Renal cortex interstitium (tissue), 15 donors: ENCODE data around the gene AHCY. TPM values are rescaled to one million over a fixed set of nuclear protein-coding genes. Genes with fewer than 3 reads are reported as not detected.
A peak's percentile ranks its signal among the peaks of the same experiment; 100 is the strongest.
"Not testable (repeated sequence)": the region's sequence is repeated elsewhere in the genome, so short reads cannot be mapped to it uniquely, and the experiment has no call there.

Experiments used
- DNase-seq, 11 donors: peaks; one replicate each; pipeline ENCODE4 v3.0.0-alpha.2; 2013; ENCODE audit warnings: low read depth in 9 of 11, low spot score in 4 of 11; ENCODE audit errors: extremely low read depth in 1 of 11
- long read RNA-seq, 16 experiments: transcript quantifications; one replicate each; lab custom pipeline, GENCODE V29; 2026
- polyA plus RNA-seq, 3 donors: library from polyadenylated mRNA; unstranded; fragments of 120-200 nt; gene quantifications; one replicate each; pipeline ENCODE4 v1.2.1, GENCODE V29; 2013; ENCODE audit not compliant: insufficient read length in 3 of 3

The AHCY gene
- polyA plus RNA-seq, result 100 to 1,000 TPM; 188 to 205 (median 191) TPM
- long read RNA-seq, donor 1, transcript AHCY-201 (10 exons, 2,143 nt), result major isoform, 16 of 26 reads
- long read RNA-seq, donor 1, partial matches to known transcripts, result 10 of 26 reads
- long read RNA-seq, donor 1, other reads (novel, unspliced or antisense), result 0 of 26 reads
- long read RNA-seq, donor 2, transcript AHCY-201 (10 exons, 2,143 nt), result major isoform, 29 of 36 reads
- long read RNA-seq, donor 2, partial matches to known transcripts, result 7 of 36 reads
- long read RNA-seq, donor 2, other reads (novel, unspliced or antisense), result 0 of 36 reads
- long read RNA-seq, donor 3, transcript AHCY-201 (10 exons, 2,143 nt), result major isoform, 50 of 57 reads
- long read RNA-seq, donor 3, partial matches to known transcripts, result 7 of 57 reads
- long read RNA-seq, donor 3, other reads (novel, unspliced or antisense), result 0 of 57 reads
- long read RNA-seq, donor 4, transcript AHCY-201 (10 exons, 2,143 nt), result major isoform, 37 of 37 reads
- long read RNA-seq, donor 4, partial matches to known transcripts, result 0 of 37 reads
- long read RNA-seq, donor 4, other reads (novel, unspliced or antisense), result 0 of 37 reads
- long read RNA-seq, donor 5, transcript AHCY-201 (10 exons, 2,143 nt), result major isoform, 58 of 75 reads
- long read RNA-seq, donor 5, partial matches to known transcripts, result 17 of 75 reads
- long read RNA-seq, donor 5, other reads (novel, unspliced or antisense), result 0 of 75 reads
- long read RNA-seq, donor 6, transcript AHCY-201 (10 exons, 2,143 nt), result major isoform, 37 of 47 reads
- long read RNA-seq, donor 6, partial matches to known transcripts, result 10 of 47 reads
- long read RNA-seq, donor 6, other reads (novel, unspliced or antisense), result 0 of 47 reads
- long read RNA-seq, donor 7, transcript AHCY-201 (10 exons, 2,143 nt), result major isoform, 63 of 215 reads
- long read RNA-seq, donor 7, partial matches to known transcripts, result 152 of 215 reads
- long read RNA-seq, donor 7, other reads (novel, unspliced or antisense), result 0 of 215 reads
- long read RNA-seq, donor 8, transcript AHCY-201 (10 exons, 2,143 nt), result major isoform, 87 of 101 reads
- long read RNA-seq, donor 8, partial matches to known transcripts, result 13 of 101 reads
- long read RNA-seq, donor 8, other reads (novel, unspliced or antisense), result 0 of 101 reads
- long read RNA-seq, donor 9, transcript AHCY-201 (10 exons, 2,143 nt), result major isoform, 38 of 44 reads
- long read RNA-seq, donor 9, partial matches to known transcripts, result 6 of 44 reads
- long read RNA-seq, donor 9, other reads (novel, unspliced or antisense), result 0 of 44 reads
- long read RNA-seq, donor 10, transcript AHCY-201 (10 exons, 2,143 nt), result major isoform, 39 of 58 reads
- long read RNA-seq, donor 10, partial matches to known transcripts, result 19 of 58 reads
- long read RNA-seq, donor 10, other reads (novel, unspliced or antisense), result 0 of 58 reads
- long read RNA-seq, donor 11, transcript AHCY-201 (10 exons, 2,143 nt), result major isoform, 28 of 28 reads
- long read RNA-seq, donor 11, partial matches to known transcripts, result 0 of 28 reads
- long read RNA-seq, donor 11, other reads (novel, unspliced or antisense), result 0 of 28 reads
- long read RNA-seq, donor 12, transcript AHCY-201 (10 exons, 2,143 nt), result major isoform, 14 of 14 reads
- long read RNA-seq, donor 12, partial matches to known transcripts, result 0 of 14 reads
- long read RNA-seq, donor 12, other reads (novel, unspliced or antisense), result 0 of 14 reads
- long read RNA-seq, donor 13, transcript AHCY-201 (10 exons, 2,143 nt), result major isoform, 61 of 125 reads
- long read RNA-seq, donor 13, partial matches to known transcripts, result 63 of 125 reads
- long read RNA-seq, donor 13, other reads (novel, unspliced or antisense), result 0 of 125 reads
- long read RNA-seq, donor 14, transcript AHCY-201 (10 exons, 2,143 nt), result major isoform, 29 of 30 reads
- long read RNA-seq, donor 14, partial matches to known transcripts, result 0 of 30 reads
- long read RNA-seq, donor 14, other reads (novel, unspliced or antisense), result 0 of 30 reads
- long read RNA-seq, donor 15, transcript AHCY-201 (10 exons, 2,143 nt), result major isoform, 14 of 21 reads
- long read RNA-seq, donor 15, partial matches to known transcripts, result 6 of 21 reads
- long read RNA-seq, donor 15, other reads (novel, unspliced or antisense), result 0 of 21 reads
- long read RNA-seq, donor 16, transcript AHCY-201 (10 exons, 2,143 nt), result major isoform, 89 of 108 reads
- long read RNA-seq, donor 16, partial matches to known transcripts, result 19 of 108 reads
- long read RNA-seq, donor 16, other reads (novel, unspliced or antisense), result 0 of 108 reads

DNA sequence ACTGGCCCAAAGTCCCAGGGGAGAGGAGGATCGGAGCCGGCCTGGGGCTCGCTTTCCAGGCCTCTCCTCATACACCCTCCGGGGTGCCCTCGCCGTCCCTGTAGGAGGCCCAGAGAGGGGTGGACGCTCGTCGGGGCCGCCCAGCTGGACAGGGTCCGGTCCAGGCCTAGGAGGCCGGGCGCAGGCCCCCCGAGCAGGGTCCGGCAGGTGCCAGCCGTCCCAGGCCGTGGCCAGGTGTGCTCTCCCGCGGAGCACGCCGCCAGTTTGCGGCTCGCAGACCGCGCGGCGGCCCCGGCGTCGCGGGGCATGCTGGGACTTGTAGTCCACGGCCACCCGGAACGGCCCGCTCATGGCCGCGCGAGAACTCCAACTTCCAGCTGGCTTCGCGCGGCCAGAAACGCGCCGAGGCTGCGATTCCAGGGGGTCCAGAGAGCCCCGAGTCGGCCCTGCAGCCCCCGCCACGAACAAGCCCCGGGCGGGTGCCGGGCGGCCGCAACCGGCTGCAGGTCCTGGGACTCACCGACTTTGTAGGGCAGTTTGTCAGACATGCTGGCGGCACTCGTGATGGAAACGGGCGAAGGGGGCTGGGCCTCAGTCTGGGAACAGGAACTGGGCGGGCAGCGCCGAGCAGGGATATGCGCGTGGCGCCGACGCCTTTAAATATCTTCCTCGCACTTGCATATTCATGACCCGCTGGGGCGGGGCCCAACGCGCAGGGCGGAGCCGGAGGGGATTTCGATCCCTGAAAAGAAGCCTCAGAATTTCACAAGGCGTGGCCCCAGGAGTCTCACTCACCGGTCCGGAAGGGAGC, at the start of gene AHCY:
Gene AHCY, minus strand, starts transcription at position 633 of the 811 bp plus-strand sequence. Its CDS starts 85 bp downstream, at position 548.
- peak; percentile 88 to 94 (median 90) for DNase-seq

DNA sequence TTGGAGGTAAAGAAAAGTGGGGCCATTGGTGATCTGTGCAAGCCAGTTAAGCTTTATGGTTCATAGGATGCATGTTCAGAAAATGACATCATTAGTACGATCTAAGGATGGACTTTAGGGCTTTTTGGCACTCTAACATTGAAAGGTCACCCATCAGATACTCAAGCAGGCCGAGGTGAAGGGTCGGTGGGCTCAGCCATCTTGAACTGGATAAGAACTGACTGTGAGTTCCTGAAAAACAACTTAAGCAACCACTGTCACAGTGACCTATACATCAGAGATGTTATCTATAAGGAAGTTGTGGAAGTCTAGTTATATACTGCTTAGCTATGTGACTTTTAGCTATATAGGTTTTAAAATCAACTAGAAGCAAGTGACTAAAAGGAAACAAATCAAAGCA, 46.9 kb upstream of the AHCY start:
- DNase-seq, result no peak

DNA sequence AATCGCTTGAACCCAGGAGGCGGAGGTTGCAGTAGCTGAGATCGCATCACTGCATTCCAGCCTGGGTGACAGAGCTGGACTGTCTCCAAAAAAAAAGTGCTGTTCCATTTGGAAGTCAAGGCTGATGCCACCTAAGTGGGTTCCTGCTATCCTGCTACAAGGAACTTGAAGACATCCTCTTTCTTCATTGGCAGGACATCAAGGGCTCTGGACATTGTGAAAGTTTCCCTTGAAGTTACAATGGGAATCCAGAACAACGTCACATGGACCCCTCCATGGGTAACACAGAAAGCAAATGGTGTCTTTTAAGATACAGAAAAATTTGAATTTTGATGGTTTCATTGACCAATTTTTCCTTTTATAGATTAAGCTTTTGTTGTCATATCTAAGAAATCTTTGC, 44.4 kb upstream of the AHCY start:
- no peak for DNase-seq

DNA sequence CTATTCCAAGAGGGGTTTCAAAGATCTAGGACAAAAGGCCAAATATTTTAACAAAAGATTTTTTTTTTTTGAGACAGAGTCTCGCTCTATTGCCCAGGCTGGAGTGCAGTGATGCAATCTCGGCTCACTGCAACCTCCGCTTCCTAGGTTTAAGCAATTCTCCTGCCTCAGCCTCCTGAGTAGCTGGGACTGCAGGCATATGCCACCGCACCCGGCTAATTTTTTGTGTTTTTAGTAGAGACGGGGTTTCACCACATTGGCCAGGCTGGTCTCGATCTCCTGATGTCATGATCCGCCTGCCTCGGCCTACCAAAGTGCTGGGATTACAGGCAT, 43.3 kb upstream of the AHCY start:
- not testable (repeated sequence) for DNase-seq

DNA sequence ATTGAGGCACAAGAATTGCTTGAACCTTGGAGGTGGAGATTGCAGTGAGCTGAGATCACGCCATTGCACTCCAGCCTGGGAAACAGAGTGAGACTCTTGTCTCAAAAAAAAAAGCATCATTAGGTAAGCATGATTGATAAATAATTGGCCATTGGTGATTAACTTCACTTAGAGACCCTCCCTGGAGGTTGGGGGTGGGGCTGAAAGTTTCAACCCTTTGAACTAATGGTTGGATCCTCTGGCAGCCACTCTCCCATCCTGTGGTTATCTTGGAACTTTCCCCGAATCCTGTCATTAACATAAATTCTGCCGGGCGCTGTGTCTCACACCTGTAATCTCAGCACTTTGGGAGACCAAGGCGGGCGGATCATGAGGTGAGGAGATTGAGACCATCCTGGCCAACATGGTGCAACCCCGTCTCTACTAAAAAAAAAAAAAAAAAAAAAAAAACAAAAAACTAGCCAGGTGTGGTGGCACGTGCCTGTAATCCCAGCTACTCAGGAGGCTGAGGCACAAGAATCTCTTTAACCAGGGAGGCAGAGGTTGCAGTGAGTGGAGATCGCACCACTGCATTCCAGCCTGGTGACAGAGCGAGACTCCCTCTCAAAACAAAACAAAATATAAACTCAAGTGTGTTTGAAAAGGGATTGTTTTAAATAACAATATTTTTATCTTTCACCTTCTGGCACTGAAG, 42.8 kb upstream of the AHCY start:
- not testable (repeated sequence) for DNase-seq

DNA sequence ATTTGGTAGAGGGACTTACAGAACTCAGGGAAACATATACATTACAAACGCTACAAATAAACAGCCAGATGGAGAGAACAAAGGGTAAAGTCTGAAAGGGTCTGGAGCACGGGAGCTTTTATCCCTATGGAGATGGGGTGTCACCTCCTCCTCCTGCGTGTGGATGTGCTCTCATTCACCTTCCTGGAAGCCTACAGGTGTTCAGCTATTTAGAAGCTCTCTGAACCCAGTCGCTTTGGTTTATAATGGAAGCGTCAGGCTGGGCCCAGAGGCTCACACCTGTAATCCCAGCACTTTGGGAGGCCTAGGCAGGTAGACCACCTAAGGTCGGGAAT, 42.2 kb upstream of the AHCY start:
- no peak for DNase-seq

DNA sequence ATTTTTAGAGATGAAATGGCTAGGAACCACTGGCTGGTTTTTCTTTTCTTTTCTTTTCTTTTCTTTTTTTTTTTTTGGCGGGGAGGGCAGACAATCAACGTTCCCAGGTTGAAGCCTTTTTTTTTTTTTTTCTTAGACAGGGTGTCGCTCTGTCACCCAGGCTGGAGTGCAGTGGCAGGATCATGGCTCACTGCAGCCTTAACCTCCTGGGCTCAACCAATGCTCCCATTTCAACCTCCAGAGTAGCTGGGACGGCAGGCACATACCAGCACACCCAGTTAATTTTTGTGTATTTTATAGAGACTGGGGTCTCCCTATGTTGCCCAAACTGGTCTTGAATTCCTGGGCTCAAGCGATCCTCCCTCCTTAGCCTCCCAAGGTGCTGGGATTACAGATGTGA, 41.1 kb upstream of the AHCY start:
- DNase-seq, result no peak

DNA sequence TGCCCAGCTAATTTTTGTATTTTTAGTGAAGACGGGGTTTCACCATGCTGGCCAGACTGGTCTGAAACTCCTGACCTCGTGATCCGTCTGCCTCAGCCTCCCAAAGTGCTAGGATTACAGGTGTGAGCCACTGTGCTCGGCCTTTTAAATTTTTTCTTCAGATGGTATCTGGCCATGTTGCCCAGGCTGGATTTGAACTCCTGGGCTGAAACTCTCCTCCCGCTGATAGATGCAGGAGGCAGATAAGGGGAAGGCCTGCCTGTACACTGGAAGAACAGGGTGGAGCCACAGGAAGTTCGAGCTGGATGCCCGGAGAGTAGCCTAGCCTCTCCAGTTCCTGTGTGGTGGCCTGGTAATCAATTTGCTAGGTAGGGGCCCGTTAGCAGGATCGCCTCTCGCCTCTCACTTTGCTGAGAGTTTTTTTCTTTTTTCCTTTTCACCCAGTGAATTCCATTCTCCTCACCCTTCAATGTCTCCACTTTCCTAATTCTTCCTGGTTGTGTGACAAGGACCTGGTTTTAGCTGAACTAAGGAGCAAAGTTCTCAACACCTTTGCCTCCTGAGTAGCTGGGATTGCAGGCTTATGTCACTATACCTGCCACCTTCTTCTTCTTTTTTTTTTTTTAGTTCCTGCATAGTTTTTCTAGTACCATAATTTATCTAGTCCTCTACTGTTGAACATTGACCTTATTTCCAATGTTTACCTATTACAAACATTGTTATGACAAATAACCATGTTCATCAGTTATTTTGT, 40.5 kb upstream of the AHCY start:
- DNase-seq, result no peak

DNA sequence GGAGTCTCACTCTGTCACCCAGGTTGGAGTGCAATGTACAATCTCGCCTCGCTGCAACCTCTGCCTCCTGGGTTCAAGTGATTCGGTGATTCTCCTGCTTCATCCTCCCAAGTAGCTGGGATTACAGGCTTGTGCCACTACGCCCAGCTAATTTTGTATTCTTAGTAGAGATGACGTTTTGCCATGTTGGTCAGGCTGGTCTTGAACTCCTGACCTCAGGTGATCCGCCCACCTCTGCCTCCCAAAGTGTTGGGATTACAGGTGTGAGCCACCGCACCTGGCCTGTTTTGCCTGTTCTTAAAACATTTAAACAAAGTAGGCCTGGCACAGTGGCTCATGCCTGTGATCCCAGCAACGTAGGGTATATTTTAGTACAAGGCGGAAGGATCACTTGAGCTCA, 38.0 kb upstream of the AHCY start:
- not testable (repeated sequence) for DNase-seq

DNA sequence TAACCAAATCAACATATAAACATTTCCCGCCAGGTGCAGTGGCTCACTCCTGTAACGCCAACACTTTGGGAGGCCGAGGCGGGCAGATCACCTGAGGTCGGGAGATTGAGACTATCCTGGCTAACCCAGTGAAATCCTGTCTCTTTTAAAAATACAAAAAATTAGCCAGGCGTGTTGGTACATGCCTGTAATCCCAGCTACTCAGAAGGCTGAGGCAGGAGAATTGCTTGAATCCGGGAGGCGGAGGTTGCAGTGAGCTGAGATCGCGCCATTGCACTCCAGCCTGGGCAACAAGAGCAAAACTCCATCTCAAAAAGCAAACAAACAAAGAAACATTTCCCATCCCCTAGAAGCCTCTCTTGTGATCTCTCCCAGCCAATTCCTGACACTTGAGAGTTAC, 37.6 kb upstream of the AHCY start:
- DNase-seq, result not testable (repeated sequence)

DNA sequence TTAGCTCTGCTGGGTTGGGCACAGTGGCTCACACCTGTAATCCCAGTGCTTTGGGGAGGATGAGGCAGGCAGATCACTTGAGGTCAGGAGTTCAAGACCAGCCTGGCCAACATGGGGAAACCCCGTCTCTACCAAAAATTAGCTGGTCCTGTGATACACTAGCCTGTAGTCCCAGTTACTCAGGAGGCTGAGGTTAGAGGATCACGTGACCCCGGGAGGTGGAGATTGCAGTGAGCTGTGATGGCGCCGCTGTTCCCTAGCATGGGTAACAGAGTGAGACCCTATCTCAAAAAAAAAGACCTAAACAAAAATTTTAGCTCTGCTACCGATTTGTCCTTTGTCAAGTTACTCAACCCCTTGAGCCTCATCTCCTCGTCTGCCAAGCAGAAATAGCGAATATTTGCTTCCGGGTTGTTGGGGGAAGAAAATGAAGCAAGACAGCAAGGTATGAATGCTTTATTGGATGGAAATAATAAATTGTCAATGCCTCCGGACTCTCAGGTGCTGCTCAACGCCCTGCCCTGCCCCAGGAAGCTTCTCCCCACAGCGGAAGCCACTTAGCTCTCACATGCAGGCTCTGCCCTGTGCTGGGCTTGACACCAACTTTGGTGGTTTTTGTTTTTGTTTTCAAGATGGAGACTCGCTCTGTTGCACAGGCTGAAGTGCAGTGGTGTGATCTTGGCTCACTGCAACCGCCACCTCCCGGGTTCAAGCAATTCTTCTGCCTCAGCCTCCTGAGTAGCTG, 35.0 kb upstream of the AHCY start:
- DNase-seq, result no peak

DNA sequence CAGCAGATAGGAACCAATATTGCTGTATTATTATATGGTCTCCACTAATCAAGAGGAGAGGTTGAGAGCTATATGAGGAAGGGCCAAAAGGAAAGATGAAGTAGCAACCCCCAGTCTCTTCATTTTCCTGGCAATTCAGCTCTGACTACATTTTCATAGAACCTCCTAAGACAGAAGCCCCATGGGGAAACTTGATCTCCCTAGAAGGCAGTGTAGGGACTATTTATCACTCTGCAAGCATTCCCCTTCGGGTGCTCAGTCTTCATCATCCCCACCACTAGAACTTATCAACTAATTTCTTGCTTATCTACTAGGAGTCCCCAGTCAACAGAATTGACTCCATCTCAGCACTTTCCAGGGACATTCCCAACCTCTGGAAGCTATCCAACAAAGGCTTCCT, 34.4 kb upstream of the AHCY start:
- DNase-seq, result no peak

DNA sequence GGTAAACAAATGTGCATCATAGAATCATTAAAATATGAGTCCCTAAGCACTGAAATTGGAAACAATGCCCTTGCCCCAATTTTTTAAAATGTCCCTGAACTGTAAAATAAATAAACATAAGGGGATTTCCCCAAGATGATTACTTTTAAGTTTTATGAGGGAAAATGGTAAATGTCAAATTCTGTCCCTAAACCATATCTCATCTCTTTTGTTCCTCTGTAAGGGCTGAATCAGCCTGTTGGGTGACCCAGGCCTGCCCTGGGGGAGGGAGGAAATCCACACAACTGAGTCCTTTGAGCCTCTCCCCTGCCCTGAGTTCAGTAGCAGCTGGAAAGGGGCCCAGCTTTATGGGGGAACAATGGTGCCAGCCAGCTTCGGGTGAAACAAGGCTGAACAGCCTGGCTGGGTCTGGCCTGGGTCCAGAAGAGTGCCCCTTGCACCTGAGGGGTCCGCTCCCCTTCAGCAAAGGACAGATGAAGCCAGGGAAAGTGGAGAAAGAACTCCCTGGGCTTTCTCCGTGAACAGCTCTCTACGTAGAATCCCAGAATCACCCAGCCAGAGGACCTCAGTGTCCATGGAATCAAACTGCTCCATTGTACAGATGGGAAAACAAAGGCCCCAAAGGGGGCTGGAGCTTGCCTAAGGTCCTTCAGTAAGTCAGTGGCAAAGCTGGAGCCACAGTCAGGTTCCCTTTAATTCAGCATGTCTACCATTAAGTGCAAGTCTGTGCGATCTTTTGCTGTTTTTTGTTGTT, 31.7 kb upstream of the AHCY start:
- no peak for DNase-seq

DNA sequence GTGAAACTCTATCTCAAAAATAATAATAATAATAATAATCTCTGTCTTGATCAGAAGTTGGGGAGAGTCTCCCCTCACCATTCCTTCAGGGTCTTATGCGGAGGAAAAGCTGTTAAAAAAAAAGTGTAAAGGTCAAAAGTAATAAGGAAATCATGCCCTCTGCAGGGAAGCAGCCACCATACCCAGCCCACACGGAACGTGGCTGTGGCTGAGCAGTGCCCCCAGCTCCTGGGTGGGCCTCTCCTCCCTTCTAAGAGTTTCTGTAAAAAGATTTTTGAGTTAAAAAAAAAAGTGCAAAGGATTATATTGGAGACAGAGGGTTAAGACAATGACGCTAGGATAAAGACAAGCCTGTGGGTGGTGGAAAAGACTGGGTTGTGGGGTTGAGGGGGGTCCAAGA, 30.6 kb upstream of the AHCY start:
- no peak for DNase-seq
